GM18870 (cell line): Measurements from ENCODE around the gene KCNA2.

Experiments used
- ATAC-seq: cut with Tn5 transposase; IDR thresholded peaks from one replicate; pipeline ENCODE4 v1.9.1; 2021; ENCODE audit warnings: moderate library complexity; ENCODE audit not compliant: unreplicated experiment

KCNA2 gene

GRCh38 chr1:110630839-110631663, 24.9 kb upstream of the KCNA2 start:
- peak; percentile 41 for ATAC-seq

- no peak for ATAC-seq
These were observed 22.4 kb upstream of the KCNA2 start for GRCh38 chr1:110628323-110629105.

DNA sequence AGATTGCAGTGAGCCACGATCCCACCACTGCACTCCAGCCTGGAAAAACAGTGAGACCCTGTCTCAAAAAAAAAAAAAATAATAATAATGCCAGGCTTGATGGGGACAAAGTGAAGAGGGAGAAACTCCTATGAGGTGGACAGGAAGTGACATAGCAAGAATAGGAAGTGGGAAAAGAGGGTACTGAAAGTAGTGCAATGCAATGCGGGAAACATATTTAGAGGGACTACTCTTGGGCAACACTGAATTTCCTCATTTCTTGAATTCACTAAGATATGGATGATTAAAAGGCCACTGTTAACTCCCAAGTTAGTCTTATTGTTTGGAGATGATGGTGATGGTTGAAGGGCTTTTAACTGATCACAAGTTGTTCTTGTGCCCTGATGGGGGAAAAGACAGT, 21.6 kb upstream of the KCNA2 start:
- ATAC-seq: no peak

GRCh38 chr1:110626889-110627288, 20.7 kb upstream of the KCNA2 start:
- ATAC-seq: no peak

DNA sequence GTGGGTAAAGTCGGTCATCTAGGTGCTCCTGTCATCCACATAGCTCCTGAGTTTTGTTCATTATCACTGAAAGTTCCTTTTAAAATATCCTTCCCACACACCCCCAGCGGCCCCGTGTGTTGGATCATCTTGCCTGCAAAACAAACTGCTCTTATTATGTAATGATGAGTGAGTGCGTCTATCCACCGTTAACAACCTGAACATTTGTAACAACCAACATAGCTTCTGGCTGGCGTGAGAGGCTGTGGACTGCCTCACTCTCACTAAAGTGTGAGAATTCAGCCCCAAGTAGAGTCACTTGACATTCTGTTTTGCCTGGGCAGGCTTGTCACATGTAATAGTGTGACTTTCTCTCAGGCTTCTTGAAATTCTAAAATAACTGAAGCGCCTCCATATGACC, 14.5 kb upstream of the KCNA2 start:
- no peak for ATAC-seq

DNA sequence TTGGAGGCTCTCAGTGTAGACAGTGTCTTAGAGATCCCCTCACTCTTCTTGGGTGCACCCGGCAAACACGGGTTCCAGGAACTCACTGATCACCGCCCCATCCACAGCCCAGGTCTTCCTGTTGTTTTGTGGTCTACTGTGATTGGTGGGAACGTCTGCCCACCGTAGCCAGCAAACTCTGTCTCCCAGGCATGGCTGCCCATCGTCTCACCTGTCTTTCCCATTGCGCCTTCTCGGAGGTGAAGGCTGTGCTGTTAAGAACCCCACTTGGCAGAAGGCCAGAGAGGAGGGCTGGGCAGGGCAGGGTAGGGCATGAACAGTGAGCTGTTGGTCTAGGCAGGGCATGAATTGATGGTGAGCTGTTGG, 14.1 kb upstream of the KCNA2 start:
- ATAC-seq: no peak

DNA sequence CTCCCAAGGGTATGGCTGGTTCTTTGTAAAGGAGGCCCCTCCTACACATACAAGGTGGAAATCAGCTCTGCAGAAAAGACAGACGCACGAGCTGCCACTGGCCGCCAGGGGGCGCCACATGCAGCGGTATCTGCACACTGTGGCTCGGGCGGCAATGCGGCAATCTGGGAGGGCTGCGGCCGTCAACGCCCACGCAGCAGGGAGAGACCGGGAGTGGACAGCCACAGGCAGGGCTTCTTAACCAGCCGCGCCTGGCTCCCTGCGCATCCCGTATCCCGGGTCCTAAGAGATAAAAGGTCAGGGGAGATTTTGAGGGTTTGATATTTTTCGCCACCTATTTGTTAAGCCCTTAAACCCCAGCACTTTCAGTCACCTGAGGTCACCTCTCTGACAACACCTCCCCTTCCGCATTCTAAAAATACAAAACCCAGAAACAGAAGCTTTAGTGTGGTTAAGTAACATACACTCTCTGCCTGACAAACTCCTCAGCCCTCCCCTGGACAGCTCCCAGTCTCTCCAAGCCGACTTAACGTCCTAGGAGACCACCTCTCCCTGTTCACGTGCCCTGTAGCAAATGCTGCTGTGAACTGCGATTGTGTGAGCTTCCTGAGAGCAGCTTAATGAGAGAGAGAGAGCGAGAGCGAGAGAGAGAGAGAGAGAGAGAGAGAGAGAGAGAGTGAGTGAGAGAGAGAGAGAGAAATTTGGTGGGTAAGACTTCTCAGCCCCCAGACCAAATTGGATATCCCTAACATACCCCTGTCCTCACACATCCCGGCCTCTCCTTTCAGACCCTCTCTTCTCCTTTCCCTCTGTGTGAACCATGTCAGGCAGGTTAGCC, 13.5 kb upstream of the KCNA2 start:
- peak; percentile 66 for ATAC-seq

DNA sequence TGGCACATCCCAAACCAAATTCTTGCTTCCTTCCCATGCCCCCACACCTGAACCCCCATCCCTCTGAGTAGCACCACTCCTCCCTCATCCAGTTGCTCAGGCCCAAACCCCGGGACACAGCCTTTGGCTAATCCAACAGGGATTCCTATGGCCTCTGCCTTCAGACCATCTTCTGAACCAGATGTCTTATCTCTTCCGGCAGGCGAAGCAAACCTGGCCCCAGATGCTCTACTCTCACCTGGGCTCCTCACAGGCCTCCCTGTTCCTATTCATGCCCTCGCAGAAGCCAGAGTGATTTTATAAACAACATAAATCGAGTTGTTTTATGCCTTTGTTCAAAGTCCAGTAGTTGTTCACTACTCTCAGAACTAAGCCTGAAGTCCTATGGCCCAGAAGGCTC, 12.5 kb upstream of the KCNA2 start:
- no peak for ATAC-seq

DNA sequence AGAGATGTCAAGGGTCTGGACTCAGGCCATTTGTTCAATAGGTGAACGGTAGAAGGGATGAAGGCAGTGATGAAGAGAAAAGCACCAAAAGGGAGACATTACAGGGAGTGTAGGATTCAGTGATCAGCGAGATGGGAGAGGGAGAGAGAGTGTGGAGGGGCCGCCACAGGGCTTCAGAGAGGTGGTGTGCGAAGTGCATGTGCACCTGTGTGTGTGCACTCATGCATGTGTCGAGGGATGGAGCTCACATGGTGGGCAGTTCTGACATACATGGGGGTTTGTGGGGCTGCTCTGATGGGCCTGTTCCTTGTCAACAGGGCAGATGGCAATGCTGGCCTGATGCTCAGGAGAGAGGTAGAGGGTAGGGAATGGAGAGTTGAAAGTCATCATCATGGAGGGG, 11.4 kb upstream of the KCNA2 start:
- no peak for ATAC-seq

GRCh38 chr1:110617116-110617515, 11.0 kb upstream of the KCNA2 start:
- no peak for ATAC-seq

DNA sequence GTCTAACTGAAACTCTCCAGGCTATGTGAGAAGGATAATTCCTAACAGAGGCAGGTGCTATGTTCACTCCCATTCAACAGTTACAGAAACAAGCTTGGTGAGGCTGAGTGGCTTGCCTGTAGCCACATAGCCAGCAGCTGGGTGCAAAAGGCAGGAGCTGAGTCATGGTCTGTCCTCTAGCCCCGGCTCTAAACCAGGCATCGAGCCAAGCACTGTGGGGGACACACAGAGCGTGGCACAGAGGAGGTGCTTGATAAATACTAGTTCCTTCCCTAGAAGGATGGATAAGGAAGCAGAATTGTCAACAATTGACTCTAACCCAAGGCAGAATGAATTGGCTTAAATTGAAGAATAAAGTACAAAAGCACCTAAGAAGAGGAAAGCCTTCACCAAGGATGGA, 10.4 kb upstream of the KCNA2 start:
- ATAC-seq: no peak

- ATAC-seq: no peak
These were observed 9.5 kb upstream of the KCNA2 start for GRCh38 chr1:110615548-110616130.

GRCh38 chr1:110612060-110612745, 6.0 kb upstream of the KCNA2 start:
- ATAC-seq: no peak

DNA sequence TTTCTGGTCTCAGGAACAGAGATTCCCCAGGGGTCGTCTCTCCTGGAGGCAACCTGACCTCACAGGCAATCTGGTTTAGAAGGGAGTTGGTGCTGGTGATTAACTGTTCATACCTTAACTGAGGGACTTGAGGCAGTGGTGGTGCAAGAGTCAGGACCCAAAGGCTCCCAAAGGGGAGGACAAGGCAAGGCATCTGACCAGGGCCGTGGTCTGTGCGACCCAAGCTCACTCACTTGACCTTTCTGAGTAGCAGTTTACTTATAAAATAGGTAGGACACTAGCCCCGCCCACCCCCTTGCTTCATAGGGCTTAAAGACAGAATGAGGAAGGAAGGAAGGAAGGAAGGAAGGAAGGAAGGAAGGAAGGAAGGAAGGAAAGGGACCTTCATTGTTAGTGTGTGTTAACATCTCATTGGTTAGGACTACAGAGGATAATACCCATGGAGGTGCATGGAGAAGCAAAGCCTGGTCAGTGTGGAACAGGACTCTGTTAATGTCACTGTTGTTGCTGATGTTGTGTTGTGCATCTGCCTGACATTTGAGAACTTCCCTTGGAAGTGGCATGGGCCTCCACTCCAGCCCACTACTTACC, 4.6 kb upstream of the KCNA2 start:
- no peak for ATAC-seq

GRCh38 chr1:110610084-110610483, 3.9 kb upstream of the KCNA2 start:
- ATAC-seq: no peak

- no peak for ATAC-seq
These were observed 2.1 kb upstream of the KCNA2 start for GRCh38 chr1:110608247-110608646.

- ATAC-seq: no peak
These were observed 1.5 kb upstream of the KCNA2 start for GRCh38 chr1:110607536-110608230.

DNA sequence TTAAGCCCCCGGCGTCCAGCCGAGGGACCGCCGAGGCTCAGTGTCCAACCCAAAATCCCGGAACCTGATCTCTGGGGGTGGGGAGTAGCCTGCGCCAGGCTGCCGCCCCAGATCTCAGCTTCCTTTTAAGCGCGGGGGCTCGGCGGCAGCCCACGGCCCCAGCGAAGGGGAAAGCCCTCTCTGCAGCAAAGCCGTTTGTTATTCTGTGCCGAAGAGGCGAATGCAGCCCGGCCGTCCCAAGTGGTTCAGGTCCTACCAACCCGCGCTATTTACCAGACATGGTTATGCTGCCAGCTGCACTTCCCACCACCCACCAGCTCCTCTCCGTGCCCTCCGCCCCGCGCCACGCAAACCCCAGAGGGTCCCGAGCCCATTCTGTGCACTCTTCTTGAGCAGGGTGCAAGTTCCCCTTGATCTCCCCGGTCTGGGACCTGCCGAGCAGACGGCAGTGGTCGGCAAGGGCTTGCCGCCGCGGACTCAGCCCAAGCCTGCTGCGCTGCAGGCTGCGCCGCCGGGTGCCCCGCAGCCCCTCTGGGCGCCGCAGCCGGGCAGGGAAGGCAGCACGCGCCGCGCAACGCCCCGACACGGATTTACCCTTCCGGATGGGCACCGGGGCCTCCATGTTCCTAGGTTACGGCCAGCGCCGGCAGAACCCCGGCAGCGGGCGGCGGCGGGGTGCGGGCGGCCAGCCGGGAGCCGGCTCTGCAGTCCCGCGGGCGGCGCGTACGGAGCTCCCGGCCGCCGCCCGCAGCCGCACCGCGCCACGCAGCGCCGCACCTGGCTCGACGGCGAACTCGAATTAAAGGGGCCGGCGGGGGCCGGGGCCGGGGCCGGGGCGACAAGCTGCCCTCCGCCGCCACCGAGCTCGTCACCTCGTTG, 738 bp upstream of the KCNA2 start:
- no peak for ATAC-seq

GRCh38 chr1:110605446-110605845, 712 bp downstream of the KCNA2 start:
- no peak for ATAC-seq
